OCI-M1 (cell line): ENCODE results near the gene MNX1.

Experiments
- DNase-seq: peaks from one replicate; lab custom pipeline; 2025; lab: John Stamatoyannopoulos, UW

The MNX1 gene

DNA sequence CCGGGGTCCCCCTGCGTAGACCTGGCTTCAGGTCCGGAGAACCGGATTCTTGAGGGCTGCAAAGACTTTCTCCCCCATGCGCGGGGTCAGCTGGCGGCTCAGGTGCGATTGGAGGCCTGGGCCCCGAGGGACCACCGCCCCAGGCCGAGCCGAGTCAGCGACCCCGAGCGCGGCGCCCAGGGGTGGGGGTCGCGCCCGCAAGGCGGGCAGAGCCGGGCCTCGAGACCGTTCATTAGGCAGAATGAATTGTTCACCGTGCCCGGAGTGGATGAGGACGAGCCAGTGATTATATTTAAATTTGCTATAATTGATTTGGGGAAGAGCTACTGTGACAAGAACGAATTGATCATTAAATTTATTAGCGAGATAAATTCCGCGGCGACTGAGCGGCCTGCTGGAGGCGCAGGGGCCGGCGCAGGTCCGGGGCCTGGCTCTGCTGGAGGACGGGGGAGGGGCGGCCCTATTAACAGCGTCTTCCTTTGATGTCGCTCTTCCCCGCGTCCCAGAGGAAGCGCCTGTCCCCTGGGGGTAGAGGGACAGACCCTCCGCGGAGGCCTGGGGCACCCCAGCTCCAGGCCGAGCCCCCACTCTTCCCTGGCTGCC, 7.5 kb downstream of the MNX1 start:
- no peak for DNase-seq

DNA sequence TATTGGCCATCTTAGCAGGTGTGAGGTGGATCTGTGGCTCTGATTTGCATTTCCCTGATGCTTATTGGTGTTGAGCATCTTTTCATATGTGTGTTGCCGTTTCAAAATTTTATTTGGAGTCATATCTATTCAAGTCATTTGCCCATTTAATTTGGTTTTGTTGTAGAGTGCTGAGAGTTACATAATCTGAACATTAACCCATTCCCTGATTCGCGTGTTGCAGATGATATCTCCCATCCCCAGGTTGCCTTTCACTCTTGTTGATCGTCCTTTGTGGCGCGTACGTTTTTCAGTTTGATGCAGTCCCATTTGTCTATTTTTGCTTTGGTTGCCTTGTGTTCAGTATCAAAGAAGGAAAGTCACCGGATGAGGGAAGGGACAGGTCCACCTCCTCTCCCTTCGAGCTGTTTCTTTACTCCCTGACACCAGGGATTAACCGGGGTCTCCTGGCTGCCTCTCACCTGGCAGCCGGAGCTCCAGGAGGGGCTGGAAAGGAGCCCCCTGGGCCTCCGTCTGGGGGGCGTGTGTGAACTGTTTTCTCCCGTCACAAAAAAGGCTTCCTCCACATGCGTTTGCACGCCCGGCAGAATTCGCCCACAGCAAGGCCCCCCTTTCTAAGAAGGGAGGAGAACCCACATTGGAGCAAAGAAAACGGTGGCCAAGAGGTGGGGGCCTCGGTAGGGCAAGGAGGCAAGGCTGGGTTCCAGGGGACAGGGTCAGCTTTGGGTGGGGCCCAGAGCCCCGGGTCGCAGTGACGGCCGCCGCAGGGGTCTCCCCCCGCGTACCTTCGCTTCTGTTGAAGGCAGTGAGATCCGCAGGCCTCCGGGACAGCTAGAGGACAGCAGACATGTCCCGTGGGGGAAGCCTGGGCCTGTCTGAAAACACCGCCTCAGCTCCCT, 8.3 kb downstream of the MNX1 start:
- DNase-seq, result no peak

DNA sequence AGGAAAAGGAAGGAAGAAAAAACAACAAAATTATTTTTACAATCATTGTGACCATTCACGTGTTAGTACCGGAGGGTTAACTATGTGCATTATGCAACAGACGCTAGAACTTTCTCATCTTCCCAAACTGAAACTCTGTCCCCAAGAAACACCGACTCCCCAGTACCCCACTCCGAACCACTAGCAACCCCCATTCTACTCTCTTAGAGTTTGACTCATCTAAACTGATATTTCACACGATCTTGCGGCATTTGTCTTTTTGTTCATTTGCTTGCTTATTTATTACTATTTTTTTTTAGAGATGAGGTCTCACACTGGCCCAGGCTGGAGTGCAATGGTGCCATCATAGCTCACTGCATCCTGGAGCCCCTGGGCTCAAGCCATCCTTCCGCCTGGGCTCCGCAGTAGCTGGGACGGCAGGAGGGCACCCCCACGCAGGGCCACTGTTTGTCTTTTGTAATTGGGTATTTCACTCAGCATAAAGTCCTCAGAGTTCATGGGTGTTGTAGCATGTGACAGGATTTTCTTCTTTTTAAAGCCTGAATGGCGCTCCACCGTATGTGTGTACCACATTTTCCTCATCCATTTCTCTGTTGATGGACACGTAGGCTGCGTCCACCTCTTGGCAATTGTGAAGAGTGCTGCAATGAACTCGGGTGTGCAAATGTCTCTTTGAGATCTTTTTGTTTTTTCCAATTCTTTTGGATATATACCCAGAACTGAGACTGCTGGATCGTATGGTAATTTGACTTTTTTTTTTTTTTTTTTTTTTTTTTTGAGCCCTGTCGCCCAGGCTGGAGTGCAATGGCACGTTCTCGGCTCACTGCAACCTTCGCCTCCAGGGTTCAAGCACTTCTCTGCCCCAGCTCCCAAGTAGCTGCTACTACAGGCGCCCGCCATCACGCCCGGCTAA, 9.5 kb downstream of the MNX1 start:
- DNase-seq, result peak; percentile 23

DNA sequence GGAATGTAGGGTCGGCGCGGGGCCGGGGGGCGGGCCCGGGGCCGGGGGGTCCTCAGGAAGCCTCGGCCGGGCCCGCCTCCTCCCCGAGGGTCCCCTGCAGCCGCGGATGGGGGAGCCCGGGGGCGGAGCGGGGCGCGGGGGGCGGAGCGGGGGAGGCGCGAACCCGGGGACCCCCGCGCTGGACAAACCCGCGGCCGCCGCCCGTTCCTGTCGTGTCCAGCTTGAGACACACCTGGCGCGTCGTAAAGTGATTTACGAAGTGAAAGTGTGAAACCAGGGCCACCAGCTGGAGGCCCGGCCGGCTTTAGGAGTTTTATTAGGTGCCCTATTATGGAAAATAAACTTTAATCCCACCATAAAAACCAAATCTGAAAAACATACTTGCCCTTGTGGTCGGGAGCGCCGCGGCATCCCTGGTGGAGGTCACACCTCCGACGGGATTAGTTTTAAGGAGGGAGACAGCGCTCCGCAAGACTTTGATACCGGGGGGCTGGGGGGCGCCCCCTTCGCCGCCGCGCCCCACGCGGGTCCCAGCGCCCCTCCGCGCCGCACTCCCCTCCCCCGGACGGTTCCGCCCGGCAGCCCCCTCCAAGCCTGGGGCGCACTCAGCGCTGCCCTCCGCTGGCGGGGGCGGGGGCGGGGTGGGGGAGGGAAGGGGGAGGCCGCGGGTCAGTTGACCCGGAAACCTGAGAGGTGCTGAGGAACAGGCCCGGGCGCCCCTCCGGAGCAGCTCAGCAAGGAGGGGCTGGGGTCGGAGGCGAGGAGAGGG, 10.3 kb downstream of the MNX1 start:
- no peak for DNase-seq

DNA sequence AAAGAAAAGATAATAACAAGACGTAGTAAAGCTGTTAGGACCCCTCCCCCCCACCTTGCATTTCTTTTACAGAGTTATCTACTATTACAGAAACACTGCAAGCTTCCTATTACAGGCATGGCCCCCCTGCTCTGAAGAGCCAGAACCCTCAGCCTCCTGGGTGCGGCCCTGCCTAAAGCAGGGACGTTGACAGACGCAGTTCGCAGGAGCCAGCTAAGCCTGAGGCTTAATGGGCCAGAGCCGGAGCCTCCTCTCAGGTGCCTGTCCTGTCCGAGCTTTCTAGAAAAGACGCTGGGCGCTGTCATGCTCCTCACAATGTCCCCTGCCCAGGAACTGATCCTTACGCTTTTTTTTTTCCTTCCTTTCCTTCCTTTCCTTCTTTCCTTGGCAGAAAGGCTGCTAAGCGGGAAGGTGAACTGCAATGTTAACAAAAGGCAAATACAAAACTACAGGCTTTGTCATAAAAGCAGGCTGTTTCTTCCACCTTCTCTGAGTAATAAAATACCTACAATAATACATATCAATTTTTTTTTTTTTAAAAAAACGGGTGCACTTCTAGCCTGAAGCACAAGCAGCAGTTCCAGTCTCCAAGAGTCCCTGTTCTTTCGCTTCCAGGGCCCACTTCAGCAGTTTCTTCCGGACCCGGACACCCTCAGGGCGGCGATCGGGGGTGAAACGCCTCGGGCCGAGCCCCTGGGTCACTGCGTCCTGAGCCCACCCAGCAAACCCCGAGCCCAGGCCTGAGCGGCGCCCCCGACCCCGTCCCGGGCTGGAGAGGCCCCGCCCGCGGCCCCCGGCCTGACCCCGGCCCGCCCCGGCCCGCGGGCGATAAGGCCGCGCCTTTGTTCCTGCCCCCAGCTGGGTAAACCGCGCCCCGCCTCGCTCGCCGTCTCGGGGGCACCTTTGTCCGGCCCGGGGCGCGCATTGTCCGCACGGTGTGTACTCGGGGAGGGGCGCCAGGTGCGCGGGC, 11.2 kb downstream of the MNX1 start:
- no peak for DNase-seq

DNA sequence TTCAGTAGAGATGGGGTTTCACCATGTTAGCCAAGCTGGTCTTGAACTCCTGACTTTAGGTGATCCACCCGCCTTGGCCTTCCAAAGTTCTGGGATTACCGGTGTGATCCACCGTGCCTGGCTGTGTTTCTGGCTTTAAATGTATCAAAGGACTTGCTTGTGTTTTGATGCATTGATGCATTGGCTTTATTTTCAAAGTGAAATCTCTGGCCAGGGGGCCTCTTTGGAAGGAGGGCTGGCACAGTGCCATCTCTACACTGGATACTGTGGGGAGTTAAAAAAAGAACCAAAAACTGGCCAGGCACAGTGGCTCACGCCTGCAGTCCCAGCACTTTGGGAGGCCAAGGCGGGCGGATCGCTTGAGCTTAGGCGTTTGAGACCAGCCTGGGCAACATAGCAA, 16.0 kb downstream of the MNX1 start:
- DNase-seq, result no peak

DNA sequence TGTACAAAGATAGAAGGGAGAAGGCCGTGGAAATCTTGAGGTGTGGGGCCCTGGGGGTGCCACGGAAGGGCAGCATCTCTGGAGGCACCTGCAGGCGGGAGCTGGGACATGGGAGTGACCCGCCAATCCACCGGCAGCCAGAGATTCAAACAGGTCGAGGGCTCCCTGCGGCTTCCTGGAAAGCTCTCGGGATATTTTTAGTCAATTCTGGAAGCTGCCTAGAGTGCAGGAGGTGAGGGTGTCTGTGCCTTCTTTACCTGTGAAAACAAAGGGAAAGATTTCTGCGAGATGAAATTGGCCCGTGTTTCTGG, 16.6 kb downstream of the MNX1 start:
- no peak for DNase-seq

DNA sequence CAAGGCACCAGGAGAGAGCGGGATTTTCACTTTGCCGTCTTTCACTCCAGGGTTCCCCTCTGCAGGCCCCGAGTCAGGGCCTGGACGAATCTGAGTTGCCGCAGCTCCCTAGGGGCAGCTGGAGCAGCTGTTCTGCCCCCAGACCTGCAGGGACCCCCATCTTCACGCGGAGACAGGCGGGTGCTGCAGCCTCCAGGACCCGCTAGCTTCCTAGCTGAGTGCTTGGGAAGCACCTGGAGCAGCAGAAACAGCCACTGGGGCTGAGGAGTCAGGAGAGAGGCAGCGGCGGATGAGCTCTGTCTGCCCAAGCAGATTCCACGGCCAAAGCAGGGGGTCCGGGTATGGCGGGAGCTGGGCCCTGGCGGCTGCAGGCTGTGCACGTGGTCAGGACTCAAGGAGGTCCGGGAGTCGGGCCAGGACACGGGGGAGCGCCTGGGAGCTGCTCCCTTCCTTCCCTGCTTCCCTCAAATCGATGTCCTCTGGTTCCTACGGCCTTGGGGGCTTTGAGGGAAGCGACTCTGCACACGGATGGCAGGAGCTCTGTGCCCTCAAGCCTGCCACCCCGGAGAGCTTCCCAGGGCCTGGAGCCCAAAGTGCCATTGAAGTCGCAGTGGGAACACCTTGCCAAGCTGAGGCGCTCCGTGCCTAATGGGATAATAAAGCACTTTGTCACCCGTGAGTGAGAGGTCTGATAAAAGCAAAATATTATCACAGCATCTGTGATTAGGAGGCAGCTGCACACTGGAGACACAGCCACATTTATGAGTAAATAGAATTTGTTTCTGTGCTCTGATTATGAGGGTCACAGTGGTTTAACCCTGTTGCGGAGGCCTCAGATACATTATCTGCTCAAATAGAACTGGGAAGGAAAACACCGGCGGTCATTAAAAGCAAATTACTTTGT, 17.2 kb downstream of the MNX1 start:
- no peak for DNase-seq

DNA sequence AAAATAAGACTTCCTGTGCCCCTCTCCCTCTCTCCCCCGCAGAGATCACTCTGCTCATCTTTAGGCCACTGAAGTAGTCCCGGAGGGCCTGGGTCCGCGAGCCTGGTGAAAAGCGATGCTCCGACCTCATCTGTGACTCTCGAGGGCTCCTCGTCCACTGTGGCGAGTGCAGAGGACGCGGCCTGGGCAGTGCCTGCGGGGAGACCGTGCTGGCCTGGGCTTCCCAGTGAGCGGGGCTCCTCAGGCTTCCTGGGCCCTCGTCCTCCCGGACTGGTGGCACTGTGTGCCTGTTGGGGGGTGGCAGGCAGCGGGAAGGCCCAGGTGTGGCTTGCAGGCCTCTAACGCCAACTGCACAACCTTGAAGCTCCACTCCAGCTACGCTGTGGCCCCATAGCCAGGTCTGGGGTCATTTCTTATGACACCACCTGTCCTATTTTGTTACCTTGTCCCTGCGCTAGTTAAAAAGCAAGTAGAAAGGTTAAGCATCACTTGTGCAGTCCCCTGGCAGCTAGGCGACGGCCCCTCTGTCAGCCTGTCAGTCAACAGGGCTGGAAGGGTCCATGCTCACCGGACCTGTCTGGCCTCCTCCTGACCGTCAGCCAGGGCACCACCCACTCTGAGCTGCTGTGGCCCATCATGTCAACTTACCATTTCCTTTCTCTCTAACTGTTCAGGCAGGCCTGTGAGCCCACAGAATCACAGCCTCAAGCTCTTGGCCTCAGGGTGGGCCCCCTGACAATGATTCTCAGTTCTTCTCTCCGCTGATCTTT, 20.5 kb downstream of the MNX1 start:
- DNase-seq, result no peak

DNA sequence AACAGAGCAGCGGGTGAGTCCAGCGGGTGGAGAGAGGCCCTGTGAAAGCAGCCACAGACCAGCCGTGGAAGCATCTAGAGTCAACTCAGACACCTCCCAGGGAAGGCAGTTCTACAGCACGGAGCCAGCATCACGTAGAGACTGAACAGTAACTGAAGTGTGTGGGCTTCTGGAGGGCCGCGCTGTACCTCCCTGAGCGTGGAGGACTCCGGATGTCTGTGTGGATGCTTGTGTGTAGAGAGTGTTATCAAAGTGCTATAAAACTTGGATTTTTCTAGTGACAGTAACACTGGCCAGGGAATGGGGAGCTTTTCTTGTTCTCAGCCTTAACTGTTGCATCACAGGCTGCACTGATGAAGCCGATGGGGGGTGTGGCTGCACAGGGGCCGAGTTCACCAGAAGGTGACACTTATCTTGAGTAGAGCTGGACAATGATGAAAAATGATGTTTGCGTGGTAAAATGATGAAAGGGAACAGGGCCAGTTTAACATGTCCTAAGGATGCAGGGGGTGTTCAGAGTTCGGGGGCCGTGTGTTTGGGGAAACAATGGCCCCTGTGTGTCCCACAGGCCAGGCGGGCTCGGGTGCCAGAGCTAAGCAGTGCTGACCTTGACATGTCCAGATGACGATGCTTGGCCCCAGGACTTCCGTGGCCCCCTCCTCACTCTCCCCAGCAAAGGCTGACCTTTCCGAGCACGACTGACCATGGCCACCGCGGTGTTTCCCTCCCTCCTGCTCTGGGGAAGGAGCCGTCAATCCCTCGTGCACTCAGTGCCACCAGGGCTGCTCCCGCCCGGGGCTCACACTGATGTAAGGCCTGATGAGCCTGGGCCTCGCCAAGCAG, 21.9 kb downstream of the MNX1 start:
- no peak for DNase-seq

DNA sequence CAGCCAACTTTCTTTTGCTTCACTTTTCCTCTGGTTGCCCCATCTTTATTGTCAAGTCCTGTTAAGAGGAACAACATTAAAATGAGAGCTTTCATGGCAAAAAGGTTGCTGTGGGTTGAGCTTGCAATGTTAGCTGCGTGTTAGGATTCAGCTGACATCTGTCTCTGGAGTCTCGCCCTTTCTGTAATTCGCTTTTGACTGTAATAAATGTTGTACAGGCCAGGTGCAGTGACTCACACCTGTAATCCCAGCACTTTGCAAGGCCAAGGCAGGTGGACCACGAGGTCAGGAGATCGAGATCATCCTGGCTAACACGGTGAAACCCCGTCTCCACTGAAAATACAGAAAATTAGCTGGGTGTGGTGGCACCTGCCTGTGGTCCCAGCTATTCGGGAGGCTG, 24.1 kb downstream of the MNX1 start:
- DNase-seq, result no peak

DNA sequence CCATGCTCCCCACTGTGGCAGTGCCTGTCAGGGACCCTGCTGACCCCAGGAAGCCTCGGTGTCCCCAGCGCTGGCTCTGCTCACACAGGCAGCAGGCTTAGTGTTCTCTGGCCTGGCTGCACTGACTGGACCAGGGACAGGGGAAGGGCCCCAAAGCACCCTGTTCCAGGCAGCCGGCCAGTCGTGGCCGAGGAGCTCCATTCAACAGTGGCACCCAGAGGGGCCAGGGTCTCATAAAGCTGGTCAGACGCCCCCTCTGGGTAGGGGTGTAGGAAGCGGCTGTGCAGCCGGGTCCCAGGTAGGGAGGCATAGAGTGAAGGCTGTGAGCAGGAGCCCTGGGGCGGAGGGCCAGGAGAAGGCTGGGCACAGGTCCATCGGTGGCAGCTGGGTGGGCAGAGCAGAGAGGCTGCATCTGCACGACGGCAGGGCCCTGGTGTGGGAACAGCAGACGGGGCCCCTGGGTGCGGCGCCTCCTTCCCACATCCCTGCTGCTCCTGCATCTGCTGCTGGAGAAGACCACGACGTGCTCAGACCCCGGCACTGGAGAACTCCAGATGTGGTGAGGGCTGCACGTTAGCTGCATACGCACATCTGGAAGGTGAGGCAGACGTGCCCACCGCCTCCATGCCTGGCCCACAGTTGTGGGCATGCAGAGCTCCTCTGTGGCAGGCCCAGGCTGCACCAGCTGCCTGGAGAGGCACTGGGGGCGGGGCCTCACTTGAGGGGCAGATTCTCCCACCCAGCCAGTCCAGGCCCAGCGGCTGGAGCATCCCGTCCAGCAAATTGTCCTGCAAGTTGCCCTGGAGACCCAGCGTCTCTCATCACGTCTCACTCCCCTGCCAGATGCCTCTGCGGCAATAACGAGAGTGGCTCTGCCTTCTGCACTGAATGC, 25.1 kb downstream of the MNX1 start:
- DNase-seq, result no peak

DNA sequence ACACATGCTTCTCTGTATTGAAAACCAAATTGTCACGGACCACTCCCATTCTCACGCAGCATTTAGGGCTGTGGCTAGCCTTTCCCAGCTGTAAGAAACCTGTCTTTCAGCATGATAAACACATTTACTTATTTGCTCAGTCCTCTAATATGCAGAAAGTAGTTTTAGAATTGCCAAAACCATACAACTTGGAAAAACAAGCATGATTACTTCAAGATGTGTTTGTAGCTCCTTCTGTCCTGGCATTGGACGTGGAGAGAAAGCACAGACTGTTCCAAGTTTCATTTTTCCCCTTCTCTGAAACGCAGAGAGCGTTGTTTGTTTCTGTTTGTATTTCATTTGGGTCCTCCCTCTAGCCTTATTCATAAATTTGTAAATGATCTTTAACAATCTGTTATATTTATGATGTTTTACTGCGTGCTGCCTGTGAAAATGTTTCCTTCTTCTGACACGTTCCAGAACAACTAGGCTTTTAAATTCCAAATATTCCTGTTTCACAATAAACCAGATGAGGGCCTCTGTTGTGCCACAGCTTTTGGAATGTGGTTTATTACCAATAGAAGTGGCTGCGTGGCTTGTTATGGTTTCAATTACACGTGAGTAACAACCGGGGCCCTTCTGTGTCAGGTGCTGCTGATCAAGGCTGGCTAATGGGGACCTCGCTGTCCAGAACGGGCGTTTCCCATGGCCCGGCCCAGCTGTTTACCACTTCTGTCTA, 26.1 kb downstream of the MNX1 start:
- no peak for DNase-seq

DNA sequence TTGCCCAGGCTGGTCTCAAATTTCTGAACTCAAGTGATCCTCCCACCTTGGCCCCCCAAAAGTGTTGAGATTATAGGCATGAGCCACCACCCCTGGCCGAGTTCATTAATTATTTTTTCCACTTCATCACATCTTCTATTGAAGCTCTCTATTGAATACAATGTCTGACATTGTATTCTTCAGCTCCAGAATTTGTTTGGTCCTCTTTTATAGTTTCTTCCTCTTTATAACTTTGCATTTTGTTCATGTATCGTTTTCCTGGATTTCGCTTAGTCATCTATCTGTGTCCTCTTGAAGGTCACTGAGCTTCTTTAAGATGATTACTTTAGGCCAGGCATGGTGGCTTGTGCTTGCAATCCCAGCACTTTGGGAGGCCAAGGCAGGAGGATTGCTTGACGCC, 30.8 kb downstream of the MNX1 start:
- peak; percentile 45 for DNase-seq

DNA sequence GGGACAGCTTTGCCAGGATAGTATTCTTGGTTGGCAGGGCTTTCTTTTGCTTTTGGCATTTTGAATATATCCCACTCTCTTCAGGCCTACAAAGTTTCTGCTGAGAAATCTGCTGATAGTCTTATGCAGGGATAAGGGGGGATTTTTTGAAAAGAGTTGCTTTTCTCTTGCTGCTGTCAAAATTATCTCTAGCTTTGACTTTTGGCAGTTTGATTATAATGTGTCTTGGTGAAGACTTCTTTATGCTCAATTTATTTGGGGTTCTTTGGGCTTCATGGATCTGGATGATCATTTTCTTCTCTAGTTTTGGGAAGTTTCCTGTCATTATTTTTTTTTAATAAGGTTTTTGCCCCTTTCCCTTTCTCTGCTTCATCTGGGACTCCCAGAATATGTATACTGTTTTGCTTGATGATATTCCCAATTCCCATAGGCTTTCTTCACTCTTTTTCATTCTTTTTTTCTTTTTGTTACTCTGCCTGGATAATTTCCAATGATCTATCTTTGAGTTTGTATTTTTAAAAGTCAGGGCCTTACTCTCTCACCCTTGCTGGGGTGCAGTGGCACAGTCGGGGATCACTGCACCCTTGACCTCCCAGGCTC, 31.4 kb downstream of the MNX1 start:
- DNase-seq, result no peak

DNA sequence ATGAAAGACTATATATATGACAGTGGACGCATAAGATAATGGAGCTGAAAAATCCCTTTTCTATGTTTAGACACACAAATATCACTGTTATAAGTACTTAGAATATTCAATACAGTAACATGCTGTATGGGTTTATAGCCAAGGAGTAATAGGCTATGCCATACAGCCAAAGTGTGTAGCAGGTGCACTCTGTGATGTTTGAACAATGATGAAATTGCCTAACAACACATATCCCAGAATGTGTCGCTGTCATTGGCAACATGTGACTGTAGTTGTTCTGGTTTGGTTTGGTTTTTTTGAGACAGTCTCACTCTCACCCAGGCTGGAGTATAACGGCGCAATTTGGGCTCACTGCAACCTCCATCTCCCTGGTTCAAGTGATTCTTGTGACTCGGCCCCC, 34.8 kb downstream of the MNX1 start:
- DNase-seq, result no peak
